ENCODE measurements around the gene ANKS1B.

The ANKS1B gene

GRCh38 chr12:99170037-99170436 is 814.7 kb downstream of the ANKS1B start:
- Histone ChIP-seq H3K4me1 (ENCODE audit: control insufficient read depth, insufficient read depth, low read length) (no peaks in the 10 kb centered on the region), H3K4me3 (ENCODE audit: low read depth, low read length) (no peak overlapping the region), H3K36me3 (ENCODE audit: control insufficient read depth in 2 of 2, insufficient read depth in 1 of 2, low read length in 2 of 2) (no peaks in the 10 kb centered on the region), H3K27ac (ENCODE audit: extremely low read depth, low read depth, low read length) (no peak overlapping the region), H3K9me3 (ENCODE audit: control insufficient read depth, insufficient read depth, low read depth, low read length) (no peaks in the 10 kb centered on the region)
- POLR2A ChIA-PET = no interaction called here
- TF ChIP-seq HOXA7 (CRISPR knock-in tag; IDR thresholded peaks at IDR 0.05; ENCODE audit: borderline replicate concordance) (no peak), ZNF621 (tag by site-specific recombination; IDR thresholded peaks at IDR 0.05) (no peak), ZNF114 (tag by site-specific recombination; IDR thresholded peaks at IDR 0.05) (no peak), ZNF560 (tag by site-specific recombination; IDR thresholded peaks at IDR 0.05; ENCODE audit: borderline replicate concordance) (no peak), ZNF23 (tag by site-specific recombination; IDR thresholded peaks at IDR 0.05; ENCODE audit: borderline replicate concordance) (no peak), ZNF521 (tag by site-specific recombination; IDR thresholded peaks at IDR 0.05) (no peak), ZNF174 (tag by site-specific recombination; IDR thresholded peaks at IDR 0.05) (no peak), ZNF132 (tag by site-specific recombination; IDR thresholded peaks at IDR 0.05; ENCODE audit: borderline replicate concordance) (no peak), ZNF223 (tag by site-specific recombination; IDR thresholded peaks at IDR 0.05) (no peak), ZNF558 (tag by site-specific recombination; IDR thresholded peaks at IDR 0.05) (no peak), BCL11A (tag by site-specific recombination; IDR thresholded peaks at IDR 0.05; ENCODE audit: low read depth) (no peak), ZNF654 (tag by site-specific recombination; IDR thresholded peaks at IDR 0.05; ENCODE audit: low read depth) (no peak), ZNF791 (tag by site-specific recombination; IDR thresholded peaks at IDR 0.05) (no peak), ZNF529 (tag by site-specific recombination; IDR thresholded peaks at IDR 0.05; ENCODE audit: insufficient replicate concordance) (no peak), KLF10 (tag by site-specific recombination; IDR thresholded peaks at IDR 0.05) (no peak), SETDB1 (IDR thresholded peaks at IDR 0.05; ENCODE audit: insufficient read length, low read length) (no peak)
- CTCF ChIA-PET = interaction anchor here (1.1 kb wide), 1 partner anchor 127 kb away, joined by 3 read pairs; no protein-coding TSS in a partner anchor

DNA sequence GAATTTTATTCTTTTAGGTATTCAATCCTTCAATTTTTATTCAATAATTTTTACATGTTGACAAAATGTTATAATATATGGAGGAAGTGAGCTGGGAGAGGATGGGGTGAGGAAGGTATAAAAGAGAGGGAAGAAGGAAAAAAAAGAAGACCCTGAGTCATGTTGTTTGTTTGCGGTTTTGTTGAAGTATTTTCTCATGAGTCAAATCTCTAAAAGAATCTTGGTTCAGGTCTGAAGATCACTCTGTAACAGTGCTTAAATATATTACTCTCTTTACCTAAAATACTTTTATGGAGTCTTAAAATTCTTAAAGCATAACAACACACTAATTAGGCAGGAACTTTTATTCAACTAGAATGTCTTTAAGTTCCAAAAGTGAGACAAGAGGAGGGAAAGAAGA is 826.8 kb downstream of the ANKS1B start:
- ChIA-PET CTCF (interaction anchor here (0.6 to 0.7 kb wide), 3 partner anchors 52 to 177 kb away, joined by 3 to 5 read pairs (median 3); no protein-coding TSS in a partner anchor), POLR2A (no interaction called here)
- Histone ChIP-seq H3K4me3 (ENCODE audit: low read depth, low read length) (no peak overlapping the region), H3K9me3 (ENCODE audit: control insufficient read depth, insufficient read depth, low read depth, low read length) (no peaks in the 10 kb centered on the region), H3K27ac (ENCODE audit: extremely low read depth, low read depth, low read length) (no peak overlapping the region), H3K36me3 (ENCODE audit: control insufficient read depth in 2 of 2, insufficient read depth in 1 of 2, low read length in 2 of 2) (no peaks in the 10 kb centered on the region), H3K4me1 (ENCODE audit: control insufficient read depth, insufficient read depth, low read length) (no peaks in the 10 kb centered on the region)
- TF ChIP-seq ZBTB7A (tag by site-specific recombination; IDR thresholded peaks at IDR 0.05; ENCODE audit: low read depth) (no peak), ZNF510 (tag by site-specific recombination; IDR thresholded peaks at IDR 0.05; ENCODE audit: insufficient replicate concordance) (no peak), ZNF394 (tag by site-specific recombination; IDR thresholded peaks at IDR 0.05; ENCODE audit: borderline replicate concordance) (no peak), ZNF621 (tag by site-specific recombination; IDR thresholded peaks at IDR 0.05) (no peak), ZIC2 (tag by site-specific recombination; IDR thresholded peaks at IDR 0.05) (no peak), HOXD13 (CRISPR knock-in tag; IDR thresholded peaks at IDR 0.05; ENCODE audit: borderline replicate concordance) (no peak), ZNF596 (tag by site-specific recombination; IDR thresholded peaks at IDR 0.05) (no peak), ZNF501 (tag by site-specific recombination; IDR thresholded peaks at IDR 0.05) (no peak)

- ChIA-PET CTCF (interaction anchor here (0.8 to 1.0 kb wide), 2 partner anchors 225 to 465 kb away, joined by 3 to 4 read pairs; no protein-coding TSS in a partner anchor), POLR2A (no interaction called here)
- TF ChIP-seq ZNF37A (tag by site-specific recombination; IDR thresholded peaks at IDR 0.05) (no peak), HOXD13 (CRISPR knock-in tag; IDR thresholded peaks at IDR 0.05; ENCODE audit: borderline replicate concordance) (no peak), ZNF223 (tag by site-specific recombination; IDR thresholded peaks at IDR 0.05) (no peak), ZNF16 (tag by site-specific recombination; IDR thresholded peaks at IDR 0.05; ENCODE audit: low read depth) (no peak), ZBTB7A (tag by site-specific recombination; IDR thresholded peaks at IDR 0.05; ENCODE audit: low read depth) (no peak), ZNF48 (tag by site-specific recombination; IDR thresholded peaks at IDR 0.05) (no peak), ZBTB20 (tag by site-specific recombination; IDR thresholded peaks at IDR 0.05) (no peak), ZNF521 (tag by site-specific recombination; IDR thresholded peaks at IDR 0.05) (no peak), YY1 (tag by site-specific recombination; IDR thresholded peaks at IDR 0.05) (no peak)
- TF ChIP-seq, protein P1, sequence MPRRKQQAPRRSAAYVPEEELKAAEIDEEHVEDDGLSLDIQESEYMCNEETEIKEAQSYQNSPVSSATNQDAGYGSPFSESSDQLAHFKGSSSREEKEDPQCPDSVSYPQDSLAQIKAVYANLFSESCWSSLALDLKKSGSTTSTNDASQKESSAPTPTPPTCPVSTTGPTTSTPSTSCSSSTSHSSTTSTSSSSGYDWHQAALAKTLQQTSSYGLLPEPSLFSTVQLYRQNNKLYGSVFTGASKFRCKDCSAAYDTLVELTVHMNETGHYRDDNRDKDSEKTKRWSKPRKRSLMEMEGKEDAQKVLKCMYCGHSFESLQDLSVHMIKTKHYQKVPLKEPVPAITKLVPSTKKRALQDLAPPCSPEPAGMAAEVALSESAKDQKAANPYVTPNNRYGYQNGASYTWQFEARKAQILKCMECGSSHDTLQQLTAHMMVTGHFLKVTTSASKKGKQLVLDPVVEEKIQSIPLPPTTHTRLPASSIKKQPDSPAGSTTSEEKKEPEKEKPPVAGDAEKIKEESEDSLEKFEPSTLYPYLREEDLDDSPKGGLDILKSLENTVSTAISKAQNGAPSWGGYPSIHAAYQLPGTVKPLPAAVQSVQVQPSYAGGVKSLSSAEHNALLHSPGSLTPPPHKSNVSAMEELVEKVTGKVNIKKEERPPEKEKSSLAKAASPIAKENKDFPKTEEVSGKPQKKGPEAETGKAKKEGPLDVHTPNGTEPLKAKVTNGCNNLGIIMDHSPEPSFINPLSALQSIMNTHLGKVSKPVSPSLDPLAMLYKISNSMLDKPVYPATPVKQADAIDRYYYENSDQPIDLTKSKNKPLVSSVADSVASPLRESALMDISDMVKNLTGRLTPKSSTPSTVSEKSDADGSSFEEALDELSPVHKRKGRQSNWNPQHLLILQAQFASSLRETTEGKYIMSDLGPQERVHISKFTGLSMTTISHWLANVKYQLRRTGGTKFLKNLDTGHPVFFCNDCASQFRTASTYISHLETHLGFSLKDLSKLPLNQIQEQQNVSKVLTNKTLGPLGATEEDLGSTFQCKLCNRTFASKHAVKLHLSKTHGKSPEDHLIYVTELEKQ (tag by site-specific recombination; IDR thresholded peaks at IDR 0.05; ENCODE audit: borderline replicate concordance) = no peak
- Histone ChIP-seq H3K4me3 (ENCODE audit: low read depth, low read length) (no peak overlapping the region), H3K9me3 (ENCODE audit: control insufficient read depth, insufficient read depth, low read depth, low read length) (no peaks in the 10 kb centered on the region), H3K36me3 (ENCODE audit: control insufficient read depth in 2 of 2, insufficient read depth in 1 of 2, low read length in 2 of 2) (no peaks in the 10 kb centered on the region), H3K4me1 (ENCODE audit: control insufficient read depth, insufficient read depth, low read length) (no peaks in the 10 kb centered on the region), H3K27ac (ENCODE audit: extremely low read depth, low read depth, low read length) (no peak overlapping the region)
Observed at GRCh38 chr12:99154983-99155336, 829.8 kb downstream of the ANKS1B start.

All from HEK293 (cell line).